Globus pallidus (tissue), 1 donor: ENCODE results near the gene FANCL.
"Not testable (repeated sequence)": the region's sequence is repeated elsewhere in the genome, so short reads cannot be mapped to it uniquely, and the experiment has no call there.

ENCODE experiments used
- DNase-seq: peaks from one replicate; pipeline ENCODE4 v3.0.0-alpha.2; 2015; ENCODE audit warnings: low spot score

The FANCL gene

DNA sequence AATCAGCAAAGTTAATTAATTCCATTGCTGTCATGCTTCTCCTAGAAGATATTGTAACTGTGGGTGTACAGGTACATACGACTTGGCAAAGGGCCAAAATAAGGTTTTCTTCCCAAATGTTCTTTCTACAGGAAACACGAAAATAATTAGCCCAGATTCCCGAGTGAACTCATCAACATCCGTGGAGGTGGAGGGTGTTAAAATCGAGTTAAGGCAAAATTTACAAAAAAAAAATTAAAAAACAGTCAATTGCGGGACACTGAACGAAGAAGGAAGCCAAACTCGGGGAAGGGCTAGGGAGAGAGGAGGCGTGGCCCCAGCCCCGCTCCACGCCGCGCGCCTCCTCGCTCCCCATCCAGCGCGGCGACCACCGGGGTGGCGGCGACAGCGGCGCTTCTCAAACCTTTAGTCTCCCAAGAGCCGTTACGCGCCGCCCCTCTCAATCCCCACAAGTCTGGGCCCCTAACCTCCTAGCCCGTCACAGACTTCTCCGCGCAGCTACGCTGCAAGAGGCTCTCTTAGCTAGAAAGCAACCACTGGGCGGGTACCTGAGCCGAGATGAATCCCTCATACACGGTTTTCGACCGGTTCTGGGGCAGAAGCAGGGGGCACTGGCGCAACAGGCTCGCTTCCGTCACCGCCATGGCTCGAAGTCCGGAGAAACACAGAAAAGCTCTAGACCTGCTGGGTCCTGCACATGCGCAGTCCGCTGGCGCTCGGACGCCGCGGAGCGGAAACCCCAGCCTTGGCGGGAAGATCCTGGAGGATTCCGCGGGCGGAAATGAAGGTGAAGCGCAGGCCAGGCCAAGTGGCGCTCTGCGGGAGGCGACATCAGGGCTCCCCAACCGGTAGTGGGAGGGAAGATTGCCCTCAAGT, at the start of gene FANCL:
FANCL (minus strand) TSS at position 656 of the 876 bp plus-strand sequence; CDS start at position 644, 12 bp downstream.
- DNase-seq: peak; percentile 88

DNA sequence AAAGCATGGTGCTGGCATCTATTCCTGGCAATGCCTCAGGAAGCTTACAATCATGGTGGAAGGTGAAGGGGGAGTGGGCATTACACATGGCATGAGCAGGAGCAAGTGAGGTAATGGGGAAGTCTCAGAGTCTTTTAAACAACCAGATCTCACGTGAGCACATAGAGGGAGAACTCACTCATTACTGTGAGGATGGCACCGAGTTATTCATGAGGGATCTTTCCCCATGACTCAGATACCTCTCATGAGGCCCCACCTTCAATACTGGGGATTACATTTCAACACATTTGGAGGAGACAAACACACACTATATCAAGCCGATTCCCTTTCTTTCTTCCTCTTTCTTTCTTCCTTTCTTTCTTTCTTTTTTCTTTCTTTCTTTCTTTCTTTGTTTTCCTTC, 47.9 kb upstream of the FANCL start:
- DNase-seq: no peak

DNA sequence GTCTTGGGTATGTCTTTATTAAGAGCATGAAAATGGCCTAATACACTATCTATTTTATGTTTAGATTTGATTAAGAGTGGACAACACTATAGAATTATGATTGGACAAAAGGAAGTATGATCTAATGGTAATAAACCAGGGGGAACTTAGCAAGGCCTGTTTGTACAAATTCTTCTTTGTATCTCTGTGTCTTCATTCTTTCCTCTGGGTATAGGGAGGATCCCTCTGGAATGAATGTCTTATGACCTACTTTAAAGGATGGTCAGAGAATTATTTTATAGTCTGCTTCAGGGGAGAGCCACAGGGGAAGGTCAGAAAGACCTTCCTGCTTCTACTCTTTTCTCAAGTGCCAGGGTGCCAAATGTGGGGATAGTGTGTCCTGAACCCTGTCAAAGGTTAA, 42.8 kb upstream of the FANCL start:
- no peak for DNase-seq

DNA sequence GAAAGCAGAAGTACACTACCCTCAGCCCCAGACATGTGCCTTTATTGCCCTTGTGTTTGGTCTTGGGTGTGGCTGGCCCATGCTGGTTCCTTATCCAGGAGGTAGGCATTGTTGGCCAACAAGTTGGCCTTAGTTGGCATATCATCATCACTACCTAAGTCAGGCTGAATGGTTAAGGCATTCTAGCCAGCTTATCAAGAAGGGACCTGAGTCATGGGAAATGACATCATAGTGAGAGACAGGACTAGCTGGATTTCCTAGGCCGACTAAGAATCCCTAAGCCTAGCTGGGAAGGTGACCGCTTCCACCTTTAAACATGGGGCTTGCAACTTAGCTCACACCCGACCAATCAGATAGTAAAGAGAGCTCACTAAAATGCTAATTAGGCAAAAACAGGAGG, 34.0 kb upstream of the FANCL start:
- DNase-seq: not testable (repeated sequence)

DNA sequence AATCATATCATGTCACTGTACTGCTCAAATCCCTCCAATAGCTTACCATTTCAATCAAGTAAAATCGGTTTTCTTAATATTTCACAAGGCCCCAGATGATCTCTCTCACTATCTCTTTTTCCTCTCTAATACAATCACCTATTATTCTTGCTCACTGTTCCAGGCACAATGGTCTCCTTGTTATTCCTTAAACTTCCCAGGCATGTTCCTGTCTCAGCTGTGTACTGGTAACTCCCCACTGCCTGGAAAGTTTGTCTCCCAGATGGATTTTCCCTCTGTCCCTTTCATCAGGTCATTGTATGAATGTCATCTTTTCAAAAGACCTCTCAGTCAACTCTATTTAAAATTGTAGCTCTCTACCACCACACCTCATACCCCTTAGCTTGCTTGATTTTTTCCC, 30.7 kb upstream of the FANCL start:
- peak; percentile 80 for DNase-seq

DNA sequence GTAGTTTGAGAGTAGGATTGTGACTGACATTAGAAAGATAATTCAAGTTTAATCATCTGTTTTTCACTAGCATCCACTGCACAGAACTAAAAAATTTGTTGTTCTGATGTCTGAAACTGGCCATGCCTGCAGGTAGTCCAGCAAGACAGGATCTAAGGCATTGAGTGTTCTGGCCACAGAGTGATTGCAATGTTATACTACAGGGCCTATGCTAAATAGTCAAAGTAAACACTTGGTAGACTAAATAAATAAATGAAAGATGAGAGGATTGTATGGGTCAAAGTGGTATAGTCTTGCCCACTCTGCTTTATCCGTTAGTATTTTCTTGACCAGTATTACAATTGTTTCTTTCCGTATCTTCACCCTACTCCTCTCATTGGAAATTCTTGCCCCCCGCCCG, 27.6 kb upstream of the FANCL start:
- DNase-seq: no peak

DNA sequence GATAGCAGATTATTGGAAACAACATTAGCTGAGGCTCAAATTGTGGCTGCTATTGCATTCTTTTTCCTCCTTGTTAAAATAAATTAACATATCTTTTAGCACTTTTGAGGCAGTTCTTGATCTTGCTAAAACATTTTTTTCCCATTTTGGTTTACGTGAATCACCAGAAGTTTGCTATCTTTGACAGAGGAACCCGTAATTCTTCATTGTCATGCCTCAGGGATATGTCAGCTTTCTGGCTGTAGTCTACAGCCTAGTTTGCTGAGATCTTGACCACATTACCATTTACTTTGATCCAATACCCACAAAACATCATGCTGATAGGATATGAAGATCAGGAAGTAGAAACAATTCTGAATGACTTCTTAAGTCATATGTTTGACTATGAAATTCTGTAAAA, 25.1 kb upstream of the FANCL start:
- no peak for DNase-seq

DNA sequence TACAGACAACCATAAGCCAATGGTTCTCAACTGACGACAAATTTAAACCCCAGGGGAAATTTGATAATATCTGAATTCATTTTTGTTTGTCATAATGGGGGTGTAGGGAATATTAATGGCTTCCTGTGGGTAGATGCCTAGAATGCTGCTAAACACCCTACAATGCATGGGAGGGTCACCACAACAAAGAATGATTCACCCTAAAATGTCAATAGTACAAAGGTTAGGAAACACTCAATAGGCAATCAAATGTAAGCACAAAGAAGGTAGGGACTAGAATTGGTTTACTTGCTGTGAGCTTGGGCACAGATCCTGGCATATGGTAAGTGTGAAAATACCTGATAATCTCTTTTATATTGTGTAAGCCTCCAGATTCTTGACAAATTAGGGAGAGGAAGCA, 20.1 kb upstream of the FANCL start:
- DNase-seq: no peak

DNA sequence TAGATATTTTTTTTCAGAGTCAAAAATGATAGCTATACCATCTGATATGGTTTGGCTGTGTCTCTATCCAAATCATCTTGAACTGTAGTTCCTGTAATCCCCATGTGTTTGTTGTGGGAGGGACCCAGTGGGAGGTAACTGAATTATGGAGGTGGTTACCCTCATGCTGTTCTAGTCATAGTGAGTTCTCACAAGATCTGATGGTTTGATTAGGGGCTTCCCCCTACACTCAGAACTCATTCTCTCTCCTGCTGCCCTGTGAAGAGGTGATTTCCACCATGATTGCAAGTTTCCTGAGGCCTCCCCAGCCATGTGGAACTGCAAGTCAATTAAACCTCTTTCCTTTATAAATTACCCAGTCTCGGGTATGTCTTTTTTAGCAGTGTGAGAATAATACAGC, 17.3 kb upstream of the FANCL start:
- DNase-seq: not testable (repeated sequence)

DNA sequence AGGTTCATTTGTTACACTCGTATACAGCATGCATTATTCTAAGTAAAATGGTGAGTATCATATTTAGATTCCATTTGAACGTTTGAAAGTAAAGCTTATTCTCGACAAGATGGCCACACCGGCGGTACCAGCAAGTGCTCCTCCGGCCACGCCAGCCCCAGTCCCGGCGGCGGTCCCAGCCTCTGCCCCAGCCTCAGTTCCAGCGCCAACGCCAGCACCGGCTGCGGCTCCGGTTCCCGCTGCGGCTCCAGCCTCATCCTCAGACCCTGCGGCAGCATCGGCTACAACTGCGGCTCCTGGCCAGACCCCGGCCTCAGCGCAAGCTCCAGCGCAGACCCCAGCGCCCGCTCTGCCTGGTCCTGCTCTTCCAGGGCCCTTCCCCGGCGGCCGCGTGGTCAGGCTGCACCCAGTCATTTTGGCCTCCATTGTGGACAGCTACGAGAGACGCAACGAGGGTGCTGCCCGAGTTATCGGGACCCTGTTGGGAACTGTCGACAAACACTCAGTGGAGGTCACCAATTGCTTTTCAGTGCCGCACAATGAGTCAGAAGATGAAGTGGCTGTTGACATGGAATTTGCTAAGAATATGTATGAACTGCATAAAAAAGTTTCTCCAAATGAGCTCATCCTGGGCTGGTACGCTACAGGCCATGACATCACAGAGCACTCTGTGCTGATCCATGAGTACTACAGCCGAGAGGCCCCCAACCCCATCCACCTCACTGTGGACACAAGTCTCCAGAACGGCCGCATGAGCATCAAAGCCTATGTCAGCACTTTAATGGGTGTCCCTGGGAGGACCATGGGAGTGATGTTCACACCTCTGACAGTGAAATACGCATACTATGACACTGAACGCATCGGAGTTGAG, 10.4 kb upstream of the FANCL start:
- not testable (repeated sequence) for DNase-seq

DNA sequence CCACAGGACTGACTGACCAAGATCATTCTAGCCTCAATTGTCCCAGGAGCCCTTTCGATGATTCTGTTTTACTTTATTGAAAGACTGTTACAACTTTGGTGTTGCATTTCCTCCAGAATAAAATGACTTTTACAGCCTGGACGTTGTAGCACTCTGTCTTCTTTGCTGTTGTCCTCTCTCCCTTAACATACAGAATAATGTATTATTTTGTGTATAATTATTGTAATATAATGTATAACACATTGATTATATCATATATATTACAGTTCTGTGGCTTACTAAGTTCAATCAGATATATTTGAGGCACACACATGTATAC, 380 bp upstream of the FANCL start:
- no peak for DNase-seq

DNA sequence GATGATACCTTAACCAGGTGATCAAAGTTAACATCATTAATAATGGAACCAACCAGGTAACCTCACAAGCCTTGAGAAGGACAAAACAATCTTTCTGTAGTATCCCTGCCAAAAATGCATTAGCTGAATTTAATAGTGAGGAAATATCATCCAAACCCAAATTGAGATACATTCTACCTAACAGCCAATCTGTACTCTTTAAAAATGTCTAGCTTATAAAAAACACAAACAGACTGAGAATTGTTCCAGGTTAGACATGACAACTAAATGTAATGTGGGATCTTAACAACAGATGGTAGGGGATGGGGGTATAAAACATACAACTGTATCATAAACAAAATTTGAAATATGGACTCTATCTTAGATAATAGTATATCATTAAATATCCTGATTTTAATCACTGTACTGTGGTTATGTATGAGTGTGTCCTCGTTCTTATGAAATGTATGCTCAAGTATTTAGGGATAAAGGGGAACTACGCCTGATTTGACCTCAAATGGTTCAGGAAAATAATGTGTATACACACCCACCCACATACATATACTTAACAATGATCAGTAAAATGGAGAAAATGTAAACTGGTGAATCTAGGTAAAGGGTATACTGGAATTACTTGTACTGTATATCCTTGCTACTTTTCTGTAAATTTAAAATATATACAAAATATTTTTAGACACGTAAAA, 1.7 kb downstream of the FANCL start:
- DNase-seq: no peak

DNA sequence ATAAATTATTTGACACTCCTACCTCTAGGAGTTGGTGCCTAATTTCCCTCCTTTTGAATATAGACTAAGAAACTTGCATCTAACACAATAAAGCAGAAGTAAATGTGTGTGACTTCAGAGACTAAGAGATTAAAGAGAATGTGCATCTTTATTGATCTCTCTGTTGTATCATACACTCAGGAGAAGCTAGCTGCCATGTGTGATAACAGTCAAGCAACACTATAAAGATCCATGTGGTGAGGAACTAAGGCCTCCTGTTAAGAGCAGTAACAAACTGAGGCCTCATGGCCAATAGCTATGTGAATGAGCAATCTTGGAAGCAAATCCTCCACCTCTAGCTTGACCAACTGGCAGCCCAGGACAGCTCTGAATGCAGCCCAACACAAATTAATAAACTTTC, 3.4 kb downstream of the FANCL start:
- DNase-seq: no peak

DNA sequence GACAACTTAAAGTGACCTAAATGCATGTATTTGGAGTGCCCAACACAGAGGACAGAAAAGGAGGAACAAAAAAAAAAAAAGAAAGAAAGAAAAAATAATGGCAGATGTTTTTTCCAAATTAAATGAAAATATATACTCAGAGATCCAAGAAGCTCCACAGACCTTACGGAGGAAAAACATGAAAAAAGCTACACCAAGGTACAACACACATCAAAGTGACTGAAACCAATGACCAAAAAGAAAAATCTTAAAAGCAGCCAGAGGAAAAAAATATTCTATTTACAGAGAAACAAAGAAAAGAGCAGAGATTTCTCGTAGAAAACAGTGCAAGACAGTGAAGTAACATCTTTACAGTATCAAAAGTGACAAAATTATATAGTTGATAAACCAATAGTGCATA, 5.1 kb downstream of the FANCL start:
- no peak for DNase-seq

DNA sequence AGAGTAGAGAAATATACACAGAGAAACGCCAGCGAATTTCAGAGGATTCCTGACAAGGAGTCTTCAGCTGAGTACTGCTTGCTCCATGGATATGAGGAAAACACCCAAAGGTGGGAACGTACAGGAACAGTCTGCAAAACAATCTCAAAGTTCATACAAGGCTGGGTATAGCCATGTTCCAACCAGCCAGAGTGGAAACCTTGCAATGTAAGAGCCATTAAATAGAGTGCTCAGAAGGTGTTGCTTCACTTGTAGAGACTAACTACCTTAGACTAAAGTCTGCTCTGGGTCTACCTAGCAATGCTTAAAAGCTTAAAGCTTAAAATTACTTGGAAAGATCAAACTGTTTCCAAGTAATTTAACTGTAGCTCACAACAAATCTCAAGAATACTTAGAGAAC, 6.0 kb downstream of the FANCL start:
- no peak for DNase-seq

DNA sequence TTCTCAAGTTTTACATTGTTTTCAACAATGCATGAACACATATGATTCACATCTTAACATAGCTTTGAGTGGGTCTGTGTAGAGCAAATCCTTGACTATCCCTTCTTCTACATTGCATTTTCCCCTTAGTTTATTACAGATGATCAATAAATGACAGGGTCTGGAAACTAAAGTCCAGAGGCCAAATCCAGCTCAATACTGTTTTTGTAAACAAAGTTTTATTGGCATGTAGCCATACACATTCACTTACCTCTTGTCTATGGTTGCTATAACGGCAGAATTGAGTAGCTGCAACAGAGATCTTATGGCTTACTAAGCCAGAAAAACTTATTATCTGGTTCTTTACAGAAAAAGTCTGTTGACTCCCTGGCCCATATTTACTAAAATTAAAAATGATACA, 12.8 kb downstream of the FANCL start:
- no peak for DNase-seq

DNA sequence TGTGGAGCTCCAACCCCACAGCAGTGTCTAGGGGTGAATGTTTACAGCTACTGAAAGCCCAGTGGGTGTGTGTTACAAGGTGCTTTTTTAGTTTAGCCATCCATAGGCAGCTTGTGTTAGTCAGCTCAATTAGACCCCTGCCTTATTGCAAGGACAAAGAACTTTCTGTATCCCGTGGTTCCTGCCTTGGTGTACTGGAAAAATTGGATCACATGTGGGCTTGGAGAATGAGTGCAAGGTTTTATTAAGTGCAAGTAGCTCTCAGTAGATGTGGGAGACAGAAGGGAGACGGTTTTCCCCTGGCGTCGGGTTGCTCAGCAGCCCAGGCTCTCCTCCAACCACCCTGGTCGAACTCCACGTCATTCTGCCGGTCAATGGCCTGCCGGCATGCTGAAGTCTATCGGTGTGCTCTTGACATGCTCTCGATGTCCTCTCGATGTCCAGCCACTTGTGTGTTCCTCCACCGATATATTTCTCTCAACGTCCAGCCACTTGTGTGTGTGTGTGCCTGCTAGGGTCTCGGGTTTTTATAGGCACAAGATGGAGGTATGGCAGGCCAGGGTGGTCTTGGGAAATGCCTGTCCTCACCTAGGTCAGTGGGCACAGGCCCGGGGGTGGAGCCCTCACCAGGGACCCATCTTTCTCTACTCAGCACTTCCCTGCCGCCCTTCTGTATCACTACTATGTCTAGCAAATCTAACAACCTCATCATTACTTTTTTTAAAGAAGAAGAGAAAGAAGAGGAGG, 13.8 kb downstream of the FANCL start:
- no peak for DNase-seq

DNA sequence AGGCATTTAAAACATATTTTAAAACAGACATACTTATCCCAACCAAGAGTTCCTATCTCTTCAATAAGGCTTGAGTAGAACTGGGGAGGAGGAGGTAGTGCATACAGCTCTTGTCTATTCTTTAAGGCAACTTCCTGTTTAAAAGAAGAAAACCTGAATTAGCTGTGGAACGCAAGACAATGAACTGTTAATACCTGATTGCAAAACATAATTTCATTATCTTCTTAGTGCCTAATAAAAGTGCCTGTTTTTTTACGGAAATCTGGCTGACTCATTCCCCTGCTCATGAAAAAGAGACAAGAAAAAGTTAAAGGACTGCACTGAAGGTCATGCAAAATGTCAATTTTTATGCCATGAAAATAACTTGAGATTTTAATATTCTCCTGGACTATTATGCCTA, 19.2 kb downstream of the FANCL start:
- no peak for DNase-seq

DNA sequence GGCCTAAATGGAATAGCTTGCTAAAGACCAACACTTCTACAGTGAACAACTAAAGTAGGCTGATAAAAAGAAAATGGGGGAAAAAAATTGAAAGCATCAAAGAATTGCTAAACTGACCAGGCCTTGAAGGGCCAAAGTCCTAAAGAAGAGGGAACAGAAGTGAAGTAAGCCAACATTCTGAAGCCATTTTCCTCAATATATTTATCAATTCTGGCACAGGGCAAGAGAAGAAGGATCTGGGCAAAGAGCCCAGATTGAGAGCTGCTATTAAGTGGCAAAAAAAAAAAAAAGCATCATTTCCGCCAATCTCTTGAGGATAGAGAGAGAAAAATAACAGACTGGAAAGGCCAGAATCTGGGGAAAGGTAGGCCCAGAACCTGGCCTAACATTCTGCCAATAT, 25.7 kb downstream of the FANCL start:
- DNase-seq: no peak

DNA sequence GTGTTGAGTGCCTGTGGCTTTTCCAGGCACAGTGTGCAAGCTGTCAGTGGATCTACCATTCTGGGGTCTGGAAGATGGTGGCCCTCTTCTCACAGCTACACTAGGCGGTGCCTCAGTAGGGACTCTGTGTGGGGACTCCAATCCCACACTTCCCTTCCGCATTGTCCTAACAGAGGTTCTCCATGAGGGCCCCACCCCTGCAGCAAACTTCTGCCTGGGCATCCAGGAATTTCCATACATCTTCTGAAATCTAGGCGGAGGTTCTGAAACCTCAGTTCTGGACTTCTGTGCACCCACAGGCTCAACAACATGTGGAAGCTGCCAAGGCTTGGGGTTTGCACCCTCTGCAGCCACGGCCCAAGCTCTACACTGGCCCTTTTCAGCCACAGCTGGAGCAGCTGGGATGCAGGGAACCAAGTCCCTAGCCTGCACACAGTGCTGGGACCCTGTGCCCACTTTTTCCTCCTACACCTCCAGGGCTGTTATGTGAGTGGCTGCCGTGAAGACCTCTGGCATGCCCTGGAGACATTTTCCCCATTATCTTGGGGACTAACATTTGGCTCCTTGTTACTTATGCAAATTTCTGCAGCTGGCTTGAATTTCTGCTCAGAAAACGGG, 30.1 kb downstream of the FANCL start:
- DNase-seq: not testable (repeated sequence)

DNA sequence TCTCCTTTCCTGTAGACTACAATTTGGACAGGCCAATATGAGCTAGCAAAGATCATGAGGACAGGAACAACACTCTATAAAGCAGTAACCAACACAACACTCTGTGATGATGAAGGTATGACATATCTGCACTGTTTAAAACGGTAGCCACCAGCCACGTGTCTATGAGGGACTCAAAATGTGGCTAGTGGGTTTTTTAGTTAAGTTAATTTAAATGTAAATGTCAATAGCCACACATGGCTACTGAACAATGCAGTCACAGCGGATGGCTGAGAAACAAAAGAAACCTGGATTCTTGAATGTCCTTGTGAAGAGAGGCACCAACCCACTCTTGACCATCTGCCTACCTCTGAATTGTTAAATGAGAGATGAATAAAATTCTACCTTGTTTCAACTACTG, 33.9 kb downstream of the FANCL start:
- DNase-seq: no peak

DNA sequence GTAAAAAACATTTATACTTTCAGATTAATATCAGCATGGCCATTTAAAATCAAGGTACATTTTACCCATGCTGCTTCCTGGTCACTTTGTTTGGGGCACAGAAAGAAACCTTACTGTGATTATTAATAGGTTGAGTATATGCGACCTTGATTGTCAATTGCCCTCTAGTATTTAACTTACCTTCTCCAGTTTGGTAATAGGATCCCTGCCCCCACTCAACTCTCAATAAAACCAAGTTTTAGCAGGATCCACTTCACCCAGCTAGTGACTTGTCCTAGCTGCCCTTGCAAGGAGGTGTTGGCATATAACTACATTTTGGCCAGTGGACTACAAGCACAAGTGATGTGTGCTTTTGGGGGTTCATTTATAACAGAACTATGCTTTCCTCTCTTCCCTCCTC, 34.3 kb downstream of the FANCL start:
- DNase-seq: no peak
